ENCODE measurements around the gene ZBTB38. TPM values are rescaled to one million over a fixed set of nuclear protein-coding genes. Genes with fewer than 3 reads are reported as not detected.

Gene ZBTB38
- total RNA-seq, 1 donor from 2014 or later, result 29.4 TPM

- Mint-ChIP-seq H3K27me3 (no peaks in the 10 kb centered on the region), H3K9me3 (no peaks in the 10 kb centered on the region), H3K27ac (peak overlapping the region; percentile 82), H3K4me3 (peak overlapping the region; percentile 44), H3K4me1 (ENCODE audit: unreplicated experiment) (peaks cover 36% of the 10 kb centered on the region), H3K36me3 (peaks cover 3% of the 10 kb centered on the region)
- no peak for DNase-seq (ENCODE audit: extremely low spot score, unreplicated experiment)
- no peak for TF ChIP-seq CTCF (conservative IDR thresholded peaks at IDR 0.05)
Measured at GRCh38 chr3:141392416-141392815, 24.1 kb downstream of the ZBTB38 start.

DNA sequence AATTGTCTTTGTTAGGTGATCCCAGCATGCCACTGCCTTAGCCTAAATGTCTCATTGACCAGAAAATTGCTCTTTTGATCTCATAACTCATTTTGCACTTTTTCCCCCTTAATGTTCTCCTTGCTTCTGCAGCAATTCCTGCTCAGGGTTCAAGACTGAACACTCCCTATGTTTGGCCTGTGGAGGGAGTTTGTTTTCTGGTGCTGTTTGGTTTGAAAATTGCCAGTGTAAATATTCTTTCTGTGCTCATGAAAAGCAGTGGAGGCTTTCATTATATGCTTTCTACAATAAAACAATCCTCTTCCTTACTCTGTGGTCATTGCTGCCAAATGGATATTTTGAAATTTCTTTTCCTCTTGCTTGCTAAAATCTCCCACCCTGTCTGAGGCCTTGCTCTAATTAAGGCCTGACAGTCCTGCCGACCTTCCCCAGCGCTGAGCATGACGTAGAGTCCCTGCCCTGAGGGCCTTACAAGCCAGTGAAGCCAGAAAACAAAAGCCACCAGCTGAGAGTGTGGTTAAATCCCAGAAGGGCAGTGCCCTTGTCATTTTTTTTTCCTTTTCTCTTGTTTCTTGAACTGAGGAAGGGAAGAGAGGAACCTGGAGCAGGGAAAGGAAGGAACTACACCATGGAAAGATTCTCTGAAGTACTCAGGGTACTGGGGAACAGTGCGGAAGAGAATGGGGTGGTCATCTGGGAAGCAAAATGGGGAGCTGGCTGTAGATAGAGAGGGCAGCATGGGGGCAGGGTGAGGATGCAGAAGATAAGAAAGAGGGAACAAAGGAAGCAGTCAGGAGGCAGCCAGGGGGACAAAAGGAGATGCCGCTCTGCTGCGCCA, 24.8 kb downstream of the ZBTB38 start:
- no peak for DNase-seq (ENCODE audit: extremely low spot score, unreplicated experiment)
- H3K27ac Mint-ChIP-seq, result peak overlapping the region; percentile 82
- H3K9me3 Mint-ChIP-seq, result no peaks in the 10 kb centered on the region
- peak; percentile 50 for TF ChIP-seq CTCF (conservative IDR thresholded peaks at IDR 0.05)
- H3K36me3 Mint-ChIP-seq, result peaks cover 3% of the 10 kb centered on the region
- H3K4me1 Mint-ChIP-seq (ENCODE audit: unreplicated experiment), result peaks cover 34% of the 10 kb centered on the region
- H3K27me3 Mint-ChIP-seq, result no peaks in the 10 kb centered on the region
- peak overlapping the region; percentile 52 for H3K4me3 Mint-ChIP-seq

GRCh38 chr3:141393735-141394076, 25.4 kb downstream of the ZBTB38 start:
- no peak for TF ChIP-seq CTCF (conservative IDR thresholded peaks at IDR 0.05)
- Mint-ChIP-seq H3K4me1 (ENCODE audit: unreplicated experiment) (peaks cover 32% of the 10 kb centered on the region), H3K27me3 (no peaks in the 10 kb centered on the region), H3K9me3 (no peaks in the 10 kb centered on the region), H3K27ac (peak overlapping the region; percentile 82), H3K36me3 (peaks cover 3% of the 10 kb centered on the region), H3K4me3 (peak overlapping the region; percentile 52)
- no peak for DNase-seq (ENCODE audit: extremely low spot score, unreplicated experiment)

DNA sequence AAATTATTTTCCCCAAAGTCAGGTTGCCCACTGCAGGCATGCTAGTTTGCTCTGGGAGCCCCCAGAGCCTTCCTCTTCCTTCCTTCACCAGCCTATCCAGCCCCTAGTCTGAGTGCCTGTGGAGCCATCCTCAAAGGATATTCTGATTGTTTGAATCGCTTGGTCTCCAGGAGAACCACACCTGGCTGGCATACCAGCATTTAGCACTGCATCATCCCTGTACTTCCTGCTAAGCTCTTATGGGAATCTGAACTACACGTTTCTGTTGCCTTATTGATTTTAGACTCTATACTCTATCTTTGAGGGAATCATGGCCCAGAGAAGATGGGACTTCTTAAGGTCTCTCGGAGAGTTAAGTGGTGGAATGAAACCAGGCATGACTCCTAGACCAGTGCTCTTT, 26.3 kb downstream of the ZBTB38 start:
- no peaks in the 10 kb centered on the region for H3K27me3 Mint-ChIP-seq
- no peak overlapping the region for H3K4me3 Mint-ChIP-seq
- peaks cover 35% of the 10 kb centered on the region for H3K4me1 Mint-ChIP-seq (ENCODE audit: unreplicated experiment)
- no peaks in the 10 kb centered on the region for H3K9me3 Mint-ChIP-seq
- TF ChIP-seq CTCF (conservative IDR thresholded peaks at IDR 0.05), result no peak
- no peak for DNase-seq (ENCODE audit: extremely low spot score, unreplicated experiment)
- H3K27ac Mint-ChIP-seq, result peak overlapping the region; percentile 61
- H3K36me3 Mint-ChIP-seq, result peaks cover 3% of the 10 kb centered on the region

GRCh38 chr3:141395005-141395589, 26.8 kb downstream of the ZBTB38 start:
- peaks cover 3% of the 10 kb centered on the region for H3K36me3 Mint-ChIP-seq
- no peak overlapping the region for H3K4me3 Mint-ChIP-seq
- TF ChIP-seq CTCF (conservative IDR thresholded peaks at IDR 0.05), result no peak
- H3K27me3 Mint-ChIP-seq, result no peaks in the 10 kb centered on the region
- no peak for DNase-seq (ENCODE audit: extremely low spot score, unreplicated experiment)
- no peaks in the 10 kb centered on the region for H3K9me3 Mint-ChIP-seq
- H3K4me1 Mint-ChIP-seq (ENCODE audit: unreplicated experiment), result peaks cover 35% of the 10 kb centered on the region
- H3K27ac Mint-ChIP-seq, result no peak overlapping the region
